Mammary epithelial cell (primary cell): Measurements from ENCODE around the gene E2F2.

Experiments used
- EZH2 ChIP-seq: IDR thresholded peaks from 2 replicates; pipeline ENCODE4 v1.6.1; 2012; ENCODE audit warnings: low read length, inconsistent platforms, borderline replicate concordance
- TF ChIP-seq, protein P1 (sequence below), 2 donors: IDR thresholded peaks in 1 of 2; conservative IDR thresholded peaks in 1 of 2; 2 replicates each; pipeline ENCODE4 v1.5.1; 2011 to 2012; ENCODE audit warnings: inconsistent platforms in 2 of 2, low read length in 2 of 2, mild to moderate bottlenecking in 2 of 2, control low read depth in 1 of 2, low read depth in 1 of 2; ENCODE audit not compliant: insufficient read depth in 1 of 2; ENCODE audit errors: extremely low read depth in 1 of 2

DNA sequence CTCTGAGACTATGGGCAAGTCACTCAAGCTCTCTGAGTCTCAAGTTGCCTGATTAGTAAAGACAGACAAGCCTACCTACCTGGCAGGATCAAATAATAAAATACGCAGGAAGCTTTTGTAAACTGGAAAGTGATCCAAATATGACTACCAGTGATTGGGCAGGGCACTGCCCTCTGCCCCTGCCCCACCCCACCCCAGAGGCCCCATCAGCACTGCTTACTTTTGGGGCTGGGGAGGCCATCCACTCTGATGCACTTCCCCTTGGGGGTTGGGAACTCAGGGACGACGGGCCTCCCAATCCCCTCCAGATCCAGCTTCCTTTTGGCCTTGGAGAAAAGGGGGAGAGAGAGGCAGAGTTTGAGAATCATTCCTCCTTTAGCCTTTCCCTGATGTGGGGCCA is 6.9 kb downstream of the E2F2 start:
- TF ChIP-seq, protein P1, sequence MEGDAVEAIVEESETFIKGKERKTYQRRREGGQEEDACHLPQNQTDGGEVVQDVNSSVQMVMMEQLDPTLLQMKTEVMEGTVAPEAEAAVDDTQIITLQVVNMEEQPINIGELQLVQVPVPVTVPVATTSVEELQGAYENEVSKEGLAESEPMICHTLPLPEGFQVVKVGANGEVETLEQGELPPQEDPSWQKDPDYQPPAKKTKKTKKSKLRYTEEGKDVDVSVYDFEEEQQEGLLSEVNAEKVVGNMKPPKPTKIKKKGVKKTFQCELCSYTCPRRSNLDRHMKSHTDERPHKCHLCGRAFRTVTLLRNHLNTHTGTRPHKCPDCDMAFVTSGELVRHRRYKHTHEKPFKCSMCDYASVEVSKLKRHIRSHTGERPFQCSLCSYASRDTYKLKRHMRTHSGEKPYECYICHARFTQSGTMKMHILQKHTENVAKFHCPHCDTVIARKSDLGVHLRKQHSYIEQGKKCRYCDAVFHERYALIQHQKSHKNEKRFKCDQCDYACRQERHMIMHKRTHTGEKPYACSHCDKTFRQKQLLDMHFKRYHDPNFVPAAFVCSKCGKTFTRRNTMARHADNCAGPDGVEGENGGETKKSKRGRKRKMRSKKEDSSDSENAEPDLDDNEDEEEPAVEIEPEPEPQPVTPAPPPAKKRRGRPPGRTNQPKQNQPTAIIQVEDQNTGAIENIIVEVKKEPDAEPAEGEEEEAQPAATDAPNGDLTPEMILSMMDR (conservative IDR thresholded peaks at IDR 0.05 in 1 of 2, IDR thresholded peaks at IDR 0.05 in 1 of 2; ENCODE audit: extremely low read depth in 1 of 2, insufficient read depth in 1 of 2, low read depth in 1 of 2, low read length in 2 of 2): no peak
- no peak for TF ChIP-seq EZH2
